Trophoblast cell (in vitro differentiated cells and primary cell): ENCODE measurements around the gene MIGA2.

Source experiments
- DNase-seq, 2 donors: peaks; one replicate each; pipeline ENCODE4 v3.0.0-alpha.2; 2016
- H2AFZ ChIP-seq: 2 replicates; pipeline ENCODE4 v1.6.1; 2013; ENCODE audit warnings: low read length, moderate library complexity, mild to moderate bottlenecking; ENCODE audit not compliant: insufficient read depth, poor library complexity
- H2AK5ac ChIP-seq: 2 replicates; pipeline ENCODE4 v1.6.1; 2013; ENCODE audit warnings: mild to moderate bottlenecking, low read length
- H2BK120ac ChIP-seq: 2 replicates; pipeline ENCODE4 v1.6.1; 2013; ENCODE audit warnings: low read length, mild to moderate bottlenecking, moderate library complexity; ENCODE audit not compliant: insufficient read depth, poor library complexity
- H2BK12ac ChIP-seq: 2 replicates; pipeline ENCODE4 v1.6.1; 2013; ENCODE audit warnings: mild to moderate bottlenecking, low read length, moderate library complexity
- H2BK5ac ChIP-seq: 2 replicates; pipeline ENCODE4 v1.6.1; 2013; ENCODE audit warnings: low read length, low read depth, moderate library complexity, mild to moderate bottlenecking; ENCODE audit not compliant: poor library complexity
- H3K14ac ChIP-seq: 2 replicates; pipeline ENCODE4 v1.6.1; 2013; ENCODE audit warnings: mild to moderate bottlenecking, low read length
- H3K18ac ChIP-seq: 2 replicates; pipeline ENCODE4 v1.6.1; 2013; ENCODE audit warnings: mild to moderate bottlenecking, low read length
- H3K23ac ChIP-seq: 2 replicates; pipeline ENCODE4 v1.6.1; 2013; ENCODE audit warnings: low read length
- H3K27ac ChIP-seq: 2 replicates; pipeline ENCODE4 v1.5.1; 2013; ENCODE audit warnings: low read depth, mild to moderate bottlenecking, inconsistent platforms, low read length, moderate library complexity
- H3K27me3 ChIP-seq: 2 replicates; pipeline ENCODE4 v1.6.1; 2013; ENCODE audit warnings: inconsistent platforms, mild to moderate bottlenecking, low read length, moderate library complexity; ENCODE audit not compliant: insufficient read depth
- H3K36me3 ChIP-seq, 2 experiments: 1 replicate in 1 of 2; 2 replicates in 1 of 2; pipeline ENCODE4 v1.6.1; 2013; ENCODE audit warnings: low read length in 2 of 2, mild to moderate bottlenecking in 2 of 2, moderate library complexity in 1 of 2; ENCODE audit not compliant: insufficient read depth in 2 of 2, control insufficient read depth in 1 of 2
- H3K4ac ChIP-seq: 2 replicates; pipeline ENCODE4 v1.6.1; 2013; ENCODE audit warnings: low read depth, mild to moderate bottlenecking, low read length, moderate library complexity
- H3K4me1 ChIP-seq, 2 experiments: 1 replicate in 1 of 2; 2 replicates in 1 of 2; pipeline ENCODE4 v1.6.1; 2013; ENCODE audit warnings: low read length in 2 of 2, mild to moderate bottlenecking in 2 of 2, moderate library complexity in 1 of 2; ENCODE audit not compliant: insufficient read depth in 2 of 2, control insufficient read depth in 1 of 2
- H3K4me2 ChIP-seq: 2 replicates; pipeline ENCODE4 v1.6.1; 2013; ENCODE audit warnings: inconsistent platforms, mild to moderate bottlenecking, low read length, moderate library complexity
- H3K4me3 ChIP-seq: 2 replicates; pipeline ENCODE4 v1.5.1; 2013; ENCODE audit warnings: mild to moderate bottlenecking, low read depth, low read length, inconsistent platforms
- H3K79me1 ChIP-seq: one replicate; pipeline ENCODE4 v1.6.1; 2013; ENCODE audit warnings: low read length
- H3K79me2 ChIP-seq: 2 replicates; pipeline ENCODE4 v1.6.1; 2013; ENCODE audit warnings: low read length, mild to moderate bottlenecking; ENCODE audit not compliant: control insufficient read depth, insufficient read depth, poor library complexity
- H3K9ac ChIP-seq: 2 replicates; pipeline ENCODE4 v1.6.1; 2013; ENCODE audit warnings: mild to moderate bottlenecking, low read length
- H3K9me3 ChIP-seq: 2 replicates; pipeline ENCODE4 v1.6.1; 2013; ENCODE audit warnings: low read depth, mild to moderate bottlenecking, control low read depth, inconsistent platforms, low read length; ENCODE audit not compliant: insufficient read depth
- H4K12ac ChIP-seq: 2 replicates; pipeline ENCODE4 v1.6.1; 2013; ENCODE audit warnings: low read depth, mild to moderate bottlenecking, low read length, moderate library complexity
- H4K8ac ChIP-seq: 2 replicates; pipeline ENCODE4 v1.6.1; 2013; ENCODE audit warnings: low read depth, mild to moderate bottlenecking, low read length, moderate library complexity
- H4K91ac ChIP-seq: one replicate; pipeline ENCODE4 v1.6.1; 2013; ENCODE audit warnings: low read depth, mild to moderate bottlenecking, low read length, moderate library complexity
- WGBS: extraction: QIAGEN DNeasy Blood & Tissue Kit; methylation state at CpG from one replicate; pipeline ENCODE4 v1.1.7; 2013; ENCODE audit warnings: missing lambda C conversion rate; ENCODE audit not compliant: insufficient read length, insufficient coverage; ENCODE audit errors: extremely low coverage; 5-methylcytosine and 5-hydroxymethylcytosine counted together

Gene MIGA2

GRCh38 chr9:129095908-129096307 lies 59.5 kb downstream of the MIGA2 start:
- H3K9me3 ChIP-seq: no peaks in the 10 kb centered on the region
- H2BK12ac ChIP-seq: no peak overlapping the region
- no peaks in the 10 kb centered on the region for H3K27me3 ChIP-seq
- no peak overlapping the region for H2AK5ac ChIP-seq
- no peak overlapping the region for H3K27ac ChIP-seq
- H3K36me3 ChIP-seq: peaks cover 4 to 7% of the 10 kb centered on the region in 2 experiments
- H3K4me1 ChIP-seq: no peaks in the 10 kb centered on the region
- H3K9ac ChIP-seq: no peak overlapping the region
- H4K8ac ChIP-seq: no peak overlapping the region
- H3K4ac ChIP-seq: no peak overlapping the region
- no peaks in the 10 kb centered on the region for H3K79me1 ChIP-seq
- no peak overlapping the region for H4K91ac ChIP-seq
- DNase-seq: no peak
- no peaks in the 10 kb centered on the region for H3K79me2 ChIP-seq
- no peak overlapping the region for H4K12ac ChIP-seq
- no CpG with 5 or more reads among the region's 12 CpGs for WGBS
- no peak overlapping the region for H2BK120ac ChIP-seq
- no peak overlapping the region for H3K4me3 ChIP-seq
- H3K14ac ChIP-seq: no peak overlapping the region
- no peak overlapping the region for H2AFZ ChIP-seq
- no peak overlapping the region for H3K23ac ChIP-seq
- no peak overlapping the region for H2BK5ac ChIP-seq
- no peak overlapping the region for H3K18ac ChIP-seq
- H3K4me2 ChIP-seq: no peak overlapping the region

- H2AFZ ChIP-seq: no peak overlapping the region
- no peak overlapping the region for H4K91ac ChIP-seq
- H3K4ac ChIP-seq: no peak overlapping the region
- H4K8ac ChIP-seq: no peak overlapping the region
- no peak overlapping the region for H3K14ac ChIP-seq
- no peak overlapping the region for H2BK5ac ChIP-seq
- no peak overlapping the region for H3K18ac ChIP-seq
- no peak overlapping the region for H2AK5ac ChIP-seq
- H4K12ac ChIP-seq: no peak overlapping the region
- H3K27ac ChIP-seq: no peak overlapping the region
- no peaks in the 10 kb centered on the region for H3K4me1 ChIP-seq
- no peaks in the 10 kb centered on the region for H3K27me3 ChIP-seq
- no peak overlapping the region for H3K23ac ChIP-seq
- DNase-seq: no peak
- peaks cover 4 to 7% of the 10 kb centered on the region in 2 experiments for H3K36me3 ChIP-seq
- H3K9ac ChIP-seq: no peak overlapping the region
- H3K9me3 ChIP-seq: no peaks in the 10 kb centered on the region
- no peaks in the 10 kb centered on the region for H3K79me2 ChIP-seq
- no peaks in the 10 kb centered on the region for H3K79me1 ChIP-seq
- H3K4me3 ChIP-seq: no peak overlapping the region
- no peak overlapping the region for H2BK12ac ChIP-seq
- H2BK120ac ChIP-seq: no peak overlapping the region
- no peak overlapping the region for H3K4me2 ChIP-seq
- WGBS: no CpG with 5 or more reads among the region's 16 CpGs
Measured at GRCh38 chr9:129097671-129098306, 61.4 kb downstream of the MIGA2 start.

- Histone ChIP-seq H3K14ac (no peak overlapping the region), H3K4me2 (no peak overlapping the region), H2BK120ac (no peak overlapping the region), H3K18ac (no peak overlapping the region), H4K12ac (no peak overlapping the region), H2AK5ac (no peak overlapping the region), H3K4me1 (peaks cover 5% of the 10 kb centered on the region in 2 experiments), H4K8ac (no peak overlapping the region), H3K36me3 (peaks cover 4 to 7% of the 10 kb centered on the region in 2 experiments), H3K4me3 (no peak overlapping the region), H4K91ac (no peak overlapping the region), H2BK5ac (no peak overlapping the region), H3K79me1 (peaks cover 2% of the 10 kb centered on the region), H3K4ac (no peak overlapping the region), H3K27me3 (no peaks in the 10 kb centered on the region), H2BK12ac (no peak overlapping the region), H3K9me3 (no peaks in the 10 kb centered on the region), H3K9ac (no peak overlapping the region), H3K79me2 (no peaks in the 10 kb centered on the region), H2AFZ (no peak overlapping the region), H3K23ac (no peak overlapping the region), H3K27ac (no peak overlapping the region)
- WGBS: no CpG with 5 or more reads among the region's 11 CpGs
- no peak for DNase-seq
Measured at GRCh38 chr9:129098328-129098727, 61.9 kb downstream of the MIGA2 start.

GRCh38 chr9:129100383-129101169 lies 64.2 kb downstream of the MIGA2 start:
- DNase-seq: no peak
- no peaks in the 10 kb centered on the region for H3K79me2 ChIP-seq
- H2BK120ac ChIP-seq: no peak overlapping the region
- H3K27me3 ChIP-seq: no peaks in the 10 kb centered on the region
- H2BK12ac ChIP-seq: no peak overlapping the region
- H2BK5ac ChIP-seq: no peak overlapping the region
- no peak overlapping the region for H3K14ac ChIP-seq
- H4K12ac ChIP-seq: no peak overlapping the region
- H3K4me3 ChIP-seq: no peak overlapping the region
- no peak overlapping the region for H3K27ac ChIP-seq
- no peak overlapping the region for H2AK5ac ChIP-seq
- H3K4me1 ChIP-seq: peaks cover 7% of the 10 kb centered on the region in 2 experiments
- H3K79me1 ChIP-seq: peaks cover 3% of the 10 kb centered on the region
- H3K4me2 ChIP-seq: no peak overlapping the region
- H3K18ac ChIP-seq: no peak overlapping the region
- H3K9ac ChIP-seq: no peak overlapping the region
- no peaks in the 10 kb centered on the region for H3K9me3 ChIP-seq
- H3K23ac ChIP-seq: no peak overlapping the region
- no peak overlapping the region for H4K91ac ChIP-seq
- peaks cover 4 to 7% of the 10 kb centered on the region in 2 experiments for H3K36me3 ChIP-seq
- H2AFZ ChIP-seq: no peak overlapping the region
- no peak overlapping the region for H4K8ac ChIP-seq
- no CpG with 5 or more reads among the region's 28 CpGs for WGBS
- H3K4ac ChIP-seq: no peak overlapping the region
